HG03521 (cell line): ENCODE measurements around the gene SYNDIG1.

Experiments
- ATAC-seq: cut with Tn5 transposase; IDR thresholded peaks from one replicate; pipeline ENCODE4 v1.9.1; 2021; ENCODE audit warnings: mild to moderate bottlenecking, moderate library complexity; ENCODE audit not compliant: unreplicated experiment

SYNDIG1 gene

GRCh38 chr20:24470746-24471582 lies 1.5 kb downstream of the SYNDIG1 start:
- no peak for ATAC-seq

GRCh38 chr20:24472426-24472825 lies 3.0 kb downstream of the SYNDIG1 start:
- ATAC-seq: no peak

DNA sequence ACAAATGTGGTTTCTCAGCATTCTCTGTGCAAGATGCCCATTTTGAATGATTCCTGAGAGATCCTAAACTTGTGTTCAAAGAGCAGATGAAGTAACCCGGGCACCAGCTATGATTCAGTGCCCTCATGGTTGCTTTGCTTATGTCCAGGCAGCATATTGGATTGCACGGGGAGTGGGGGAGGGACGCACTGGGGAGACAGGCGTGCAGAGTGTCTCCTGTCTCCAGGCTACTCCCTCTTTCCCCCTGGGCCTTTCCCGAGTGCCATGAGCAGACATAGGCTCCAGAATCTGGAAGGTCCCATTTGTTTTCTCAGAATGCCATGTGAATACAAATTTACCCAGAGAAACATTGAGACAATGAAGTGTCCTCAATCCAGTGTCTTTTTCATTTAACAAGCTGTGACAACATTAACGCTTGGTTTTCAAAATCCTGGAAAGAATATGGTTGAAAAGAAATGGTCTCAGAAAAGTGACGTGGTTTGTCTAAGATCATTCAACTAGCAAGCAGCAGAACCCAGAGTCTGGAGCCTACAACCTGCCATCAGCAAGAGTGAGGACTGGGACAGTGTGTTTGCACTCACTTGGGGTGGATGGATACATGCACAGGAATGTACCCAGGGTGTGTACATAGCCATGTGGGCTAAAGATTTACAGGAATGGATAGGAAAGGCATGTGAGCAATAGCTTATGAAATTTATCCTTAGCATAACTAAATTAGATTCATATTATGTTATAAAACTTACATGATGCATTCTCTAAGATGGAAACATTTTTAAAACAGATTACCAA lies 4.2 kb downstream of the SYNDIG1 start:
- no peak for ATAC-seq

DNA sequence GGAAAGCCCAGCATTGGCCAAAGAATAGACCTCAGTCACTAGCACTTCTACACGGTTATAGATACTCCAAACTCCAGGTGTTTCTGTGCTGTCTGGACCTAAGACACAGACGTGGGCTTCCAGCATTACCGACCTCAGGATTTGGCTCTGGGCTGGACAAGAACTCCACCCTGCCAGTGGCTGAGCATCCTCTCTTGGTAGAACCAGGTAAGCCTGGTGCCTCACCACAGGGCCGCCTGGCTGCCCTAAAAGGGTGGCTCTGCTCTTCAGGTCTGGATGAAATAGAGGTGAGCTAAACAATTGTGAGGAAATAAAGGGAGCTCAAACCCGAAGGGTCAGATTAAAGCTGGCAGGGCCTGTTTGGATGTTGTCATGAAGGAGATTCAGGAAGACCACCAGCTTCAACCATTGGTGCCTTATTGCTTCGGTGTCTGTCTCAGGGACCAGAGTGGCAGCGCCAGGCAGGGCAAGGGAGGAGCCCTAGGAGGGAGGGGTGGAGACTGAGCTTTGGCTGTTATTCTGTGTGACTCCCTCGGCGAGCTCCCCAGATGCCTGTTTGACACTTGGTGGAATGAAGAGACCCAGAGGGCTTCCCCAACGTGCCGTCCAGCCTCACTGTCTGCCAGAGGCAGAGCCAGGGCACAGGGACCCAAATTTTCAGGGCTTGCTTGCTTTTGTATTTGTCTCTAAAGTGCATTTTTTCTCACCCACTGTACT lies 8.6 kb downstream of the SYNDIG1 start:
- ATAC-seq: no peak

DNA sequence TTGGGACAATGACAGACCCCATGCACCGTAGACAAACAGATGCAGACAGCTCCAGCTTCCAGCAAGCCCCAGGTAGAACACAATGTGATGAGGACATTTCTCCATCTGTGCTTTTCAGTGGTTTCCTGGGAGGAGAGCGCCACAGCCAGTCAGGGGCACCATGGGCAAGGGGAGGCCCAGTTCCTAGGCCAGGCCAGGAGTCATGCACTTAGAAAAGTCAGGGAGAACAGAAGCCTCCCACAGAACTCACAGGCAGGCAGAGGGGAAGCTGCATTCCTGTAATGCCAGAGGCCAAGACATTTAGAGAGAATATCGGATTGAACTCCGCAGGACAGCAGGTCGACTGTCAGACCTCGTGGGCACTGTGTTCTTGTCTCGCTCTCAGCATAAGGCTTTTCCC lies 9.2 kb downstream of the SYNDIG1 start:
- ATAC-seq: no peak

DNA sequence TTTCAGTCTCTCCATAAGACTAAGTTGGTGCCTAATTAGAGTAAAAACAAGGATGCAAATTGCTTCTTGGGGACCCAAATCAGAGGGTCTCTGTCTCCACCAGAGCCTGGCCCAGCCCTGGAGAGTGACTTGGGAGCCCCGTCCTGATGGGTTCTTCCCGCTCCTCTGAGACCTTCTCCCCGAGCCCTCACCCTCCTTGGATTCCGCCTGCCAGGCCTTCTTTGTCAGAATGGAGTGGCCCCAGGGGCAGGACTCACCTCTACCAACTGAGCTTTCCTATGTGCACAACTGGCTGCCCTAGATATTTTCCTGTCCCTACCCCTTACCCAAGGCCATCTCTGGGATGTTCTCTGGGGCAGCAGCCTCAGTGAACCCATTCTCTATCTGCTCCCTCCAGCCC lies 9.7 kb downstream of the SYNDIG1 start:
- ATAC-seq: no peak

- ATAC-seq: no peak
Measured at GRCh38 chr20:24479595-24479994, 10.2 kb downstream of the SYNDIG1 start.

DNA sequence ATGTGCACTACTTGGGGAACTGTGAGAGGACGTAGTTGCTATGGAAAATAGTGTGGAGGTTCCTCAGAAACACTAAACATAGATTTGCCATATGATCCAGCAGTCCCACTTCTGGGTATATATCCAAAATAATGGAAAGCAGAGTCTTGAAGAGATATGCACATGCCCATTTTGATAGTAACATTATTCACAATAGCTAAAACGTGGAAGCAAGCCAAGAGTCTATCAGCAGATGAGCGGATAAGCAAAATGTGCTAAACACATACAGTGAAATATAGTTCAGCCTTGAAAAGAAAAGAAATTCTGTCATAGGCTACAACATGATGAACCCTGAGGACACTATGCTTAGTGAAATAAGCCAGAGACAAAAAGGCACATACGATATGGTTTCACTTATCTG lies 11.1 kb downstream of the SYNDIG1 start:
- ATAC-seq: no peak

GRCh38 chr20:24481173-24481572 lies 11.7 kb downstream of the SYNDIG1 start:
- no peak for ATAC-seq

DNA sequence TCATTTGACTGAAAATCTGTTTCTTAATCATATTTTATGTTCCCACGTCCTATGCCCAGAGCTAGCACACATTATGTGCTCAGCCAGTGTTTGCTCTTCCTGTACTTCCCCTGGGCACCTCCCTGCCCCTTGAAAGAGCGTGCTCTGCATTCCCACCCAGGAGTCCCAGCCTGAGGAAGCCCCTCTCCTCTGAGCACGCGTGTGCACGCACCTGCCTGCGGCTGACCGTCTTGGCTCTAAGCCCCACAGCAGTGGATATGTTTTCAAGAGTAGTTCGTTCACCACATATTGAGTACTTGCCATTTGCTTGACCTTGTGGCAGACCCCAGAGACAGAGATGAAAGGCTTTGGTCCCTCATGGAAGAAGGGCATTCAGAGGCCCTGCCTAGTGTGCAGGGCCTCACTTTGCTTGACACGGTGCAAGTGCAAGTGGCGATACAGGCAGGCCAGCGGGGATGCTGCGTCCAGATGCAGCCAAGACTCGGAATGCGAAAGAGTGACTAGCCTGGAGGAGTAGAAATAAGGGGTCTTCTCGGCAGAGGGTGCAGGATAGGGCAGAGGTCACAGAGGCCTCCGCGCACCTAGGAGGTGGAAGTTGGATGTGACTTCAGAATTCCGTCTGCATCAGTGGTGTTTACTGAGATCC lies 14.1 kb downstream of the SYNDIG1 start:
- no peak for ATAC-seq

DNA sequence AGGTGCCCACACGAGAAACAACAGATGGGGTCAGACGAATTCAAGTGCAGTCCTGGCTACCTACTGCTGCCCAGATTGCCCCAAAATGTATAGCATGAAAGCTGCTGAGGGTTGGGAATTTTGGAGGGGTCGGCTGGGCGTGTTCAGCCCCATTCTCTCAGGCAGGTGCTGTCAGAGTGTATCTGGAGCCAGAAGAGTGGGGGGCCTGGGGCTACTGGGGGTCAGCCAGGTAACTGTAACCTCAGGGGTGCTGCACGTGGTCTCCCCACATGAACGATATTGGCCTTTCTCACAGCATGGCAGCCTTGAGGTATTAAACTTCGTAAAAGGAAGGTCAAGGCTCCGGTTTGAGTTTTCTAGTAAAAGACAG lies 14.6 kb downstream of the SYNDIG1 start:
- ATAC-seq: no peak

DNA sequence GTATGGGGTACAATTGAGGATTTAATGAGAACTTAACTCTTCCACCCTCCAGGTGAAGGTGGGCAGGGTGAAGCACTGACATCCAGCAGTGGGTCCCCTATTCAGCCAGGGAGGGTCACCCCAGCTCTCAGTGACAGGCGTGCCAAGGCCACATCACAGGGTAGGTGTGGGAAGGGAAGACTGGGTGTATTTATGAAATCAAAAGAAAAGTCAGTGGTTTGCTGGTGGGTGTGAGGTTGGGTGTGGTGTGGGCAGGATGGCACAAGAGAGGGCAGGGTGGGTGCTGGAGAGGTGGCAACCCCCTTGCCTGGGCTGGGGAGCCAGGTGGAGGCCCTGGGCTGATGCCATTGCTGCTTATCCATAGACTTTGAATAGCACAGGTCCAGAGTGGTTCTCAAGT lies 16.6 kb downstream of the SYNDIG1 start:
- no peak for ATAC-seq

GRCh38 chr20:24487240-24487639 lies 17.8 kb downstream of the SYNDIG1 start:
- ATAC-seq: no peak

DNA sequence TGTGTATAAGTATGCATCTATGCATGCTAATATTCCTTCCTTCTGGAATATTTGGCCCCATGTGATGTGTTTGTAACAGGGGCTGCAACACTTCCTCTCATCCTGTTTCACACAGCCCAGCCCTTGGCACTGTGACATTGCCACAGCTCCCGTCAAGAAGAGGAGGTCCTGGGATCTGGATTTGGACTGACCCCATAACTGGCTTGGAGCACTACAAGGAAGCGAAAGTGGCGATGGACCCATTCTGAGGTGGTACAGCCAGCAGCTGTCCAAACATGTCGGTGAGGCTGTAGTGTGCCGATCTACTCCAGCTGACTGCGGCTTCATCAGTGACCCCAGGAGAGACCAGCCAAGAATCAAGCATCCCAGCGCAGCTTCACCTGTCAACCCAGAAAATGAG lies 18.2 kb downstream of the SYNDIG1 start:
- no peak for ATAC-seq

DNA sequence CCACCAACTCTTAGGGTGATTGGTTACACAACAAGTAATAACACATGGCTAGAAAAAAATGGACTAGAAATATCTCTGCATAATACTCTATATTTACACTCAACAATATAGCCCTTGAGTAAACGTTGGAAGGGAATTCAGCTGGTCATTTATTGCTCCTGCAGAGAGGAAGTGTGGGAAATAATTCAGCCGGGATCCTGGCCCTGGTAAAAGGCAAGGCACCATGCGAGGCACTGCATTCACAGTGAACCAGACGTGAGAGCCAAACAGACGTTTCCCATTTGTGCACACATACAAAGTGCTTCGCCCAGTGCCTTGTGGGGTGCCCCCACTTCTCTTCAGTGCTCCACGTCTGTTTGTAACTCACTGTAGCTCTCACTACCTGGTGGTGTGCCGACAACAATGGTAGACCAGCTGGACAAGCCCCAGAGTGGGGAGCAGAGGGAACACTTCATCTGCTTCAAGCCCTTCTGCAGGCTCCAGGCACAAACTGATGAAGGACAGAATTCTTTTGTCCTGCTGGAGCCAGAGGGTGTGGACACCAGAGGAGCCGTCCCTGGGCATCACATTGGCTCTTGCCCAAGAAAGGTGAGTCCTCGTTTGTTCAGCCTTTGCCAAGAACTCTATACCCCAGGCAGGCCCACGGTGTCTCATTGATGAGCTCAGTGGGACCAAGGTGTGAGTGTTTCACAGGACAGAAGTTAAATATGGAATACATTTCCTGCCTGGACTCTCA lies 18.8 kb downstream of the SYNDIG1 start:
- ATAC-seq: no peak

DNA sequence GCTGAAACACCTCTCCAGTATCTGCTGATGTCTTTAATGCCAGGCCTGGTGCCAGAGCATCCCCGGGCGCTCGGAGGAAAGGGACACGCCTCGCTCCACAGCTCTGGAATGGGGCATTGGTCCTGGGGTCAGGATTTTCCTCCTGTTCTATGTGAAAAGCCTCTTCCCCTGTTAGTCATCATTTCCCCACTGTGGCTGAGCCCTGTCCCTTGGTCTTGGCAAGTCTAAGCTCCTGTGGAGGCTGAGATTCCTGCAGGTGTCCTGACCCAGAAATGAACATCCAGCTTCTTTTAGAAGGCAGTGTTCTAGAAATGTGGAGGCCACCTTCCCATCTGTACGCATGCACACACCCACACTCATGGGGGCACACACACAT lies 19.4 kb downstream of the SYNDIG1 start:
- ATAC-seq: no peak

- no peak for ATAC-seq
Measured at GRCh38 chr20:24489193-24489592, 19.8 kb downstream of the SYNDIG1 start.

DNA sequence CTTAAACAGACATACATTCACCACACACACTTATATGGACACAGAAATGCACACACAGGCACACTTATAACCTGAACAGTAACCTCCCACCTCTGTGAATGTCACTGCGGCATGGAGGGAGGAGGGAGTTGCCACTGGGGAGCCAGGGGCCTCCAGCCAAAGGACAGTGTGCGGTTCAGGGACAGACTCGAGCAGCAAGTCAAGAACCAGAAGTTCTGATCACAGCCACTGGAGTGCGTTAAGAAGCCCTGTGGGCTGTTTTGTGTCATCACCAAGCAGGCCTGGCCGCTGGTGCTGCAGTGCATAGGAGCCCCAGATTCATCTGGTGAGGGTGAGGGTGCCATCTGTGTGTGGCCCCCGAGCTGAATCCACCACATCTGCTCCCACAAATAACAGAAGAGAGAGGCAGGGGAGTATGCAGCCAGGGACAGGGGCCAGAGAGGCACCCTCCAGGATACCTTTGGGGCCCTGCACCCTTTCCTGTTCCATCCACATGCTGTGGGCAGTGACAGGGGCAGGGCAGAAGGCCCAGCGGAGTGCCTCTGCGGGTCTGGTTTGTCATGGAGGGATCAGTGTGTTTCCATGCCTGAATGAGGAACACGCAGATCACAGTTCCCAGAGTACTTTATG lies 20.3 kb downstream of the SYNDIG1 start:
- no peak for ATAC-seq

DNA sequence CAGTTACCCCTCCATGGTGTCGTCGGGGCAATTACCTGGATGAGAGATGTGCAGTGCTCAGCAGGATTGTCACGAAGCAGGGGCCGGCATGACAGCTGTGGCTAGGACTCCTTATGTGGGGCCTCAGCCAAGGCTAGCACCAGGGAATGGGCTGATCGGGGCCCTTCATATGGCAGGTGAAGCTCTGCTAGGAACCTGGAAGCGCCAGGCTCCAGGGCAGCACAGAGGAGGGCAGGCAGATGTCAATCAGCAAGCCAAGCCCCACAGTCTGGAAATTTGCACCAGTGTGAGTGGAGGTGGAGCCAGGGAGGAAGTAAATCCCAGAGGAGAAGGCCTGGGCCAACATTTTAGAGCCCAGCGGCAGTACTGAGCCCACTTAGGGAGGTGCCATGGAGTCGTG lies 21.2 kb downstream of the SYNDIG1 start:
- ATAC-seq: no peak
